Measurements from ENCODE around the gene ARID5B.

Gene ARID5B

DNA sequence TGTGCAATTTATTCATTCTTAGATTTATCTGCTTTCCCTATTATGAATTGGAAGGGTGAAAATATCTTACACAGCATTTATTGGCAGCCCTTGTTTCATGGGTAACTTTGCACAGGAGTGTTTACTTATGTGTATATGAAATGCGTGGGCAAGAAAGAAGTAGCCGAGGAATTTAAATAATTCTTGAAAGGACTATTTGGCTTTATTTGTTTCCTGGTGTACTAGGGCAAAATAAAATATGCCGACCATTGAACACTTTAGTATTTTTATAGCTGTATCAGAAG lies 93.7 kb downstream of the ARID5B start:
- no peak overlapping the region for H3K4me3 ChIP-seq (ENCODE audit: low read depth, low read length)
- no peak for TF ChIP-seq CTCF (IDR thresholded peaks at IDR 0.05)
- no peaks in the 10 kb centered on the region for H3K27me3 ChIP-seq (ENCODE audit: control insufficient read depth, insufficient read depth, low read length)
- no peak overlapping the region for H2AFZ ChIP-seq
- no peak overlapping the region for H3K4me2 ChIP-seq (ENCODE audit: low read length)
- H3K79me2 ChIP-seq, result no peaks in the 10 kb centered on the region
- no peak overlapping the region for H3K9ac ChIP-seq
- H3K9me3 ChIP-seq (ENCODE audit: control insufficient read depth, low read length), result no peaks in the 10 kb centered on the region
- H3K4me1 ChIP-seq, result no peaks in the 10 kb centered on the region
- H3K36me3 ChIP-seq (ENCODE audit: control insufficient read depth, insufficient read depth, low read length), result no peaks in the 10 kb centered on the region
- H3K27ac ChIP-seq, result no peak overlapping the region

DNA sequence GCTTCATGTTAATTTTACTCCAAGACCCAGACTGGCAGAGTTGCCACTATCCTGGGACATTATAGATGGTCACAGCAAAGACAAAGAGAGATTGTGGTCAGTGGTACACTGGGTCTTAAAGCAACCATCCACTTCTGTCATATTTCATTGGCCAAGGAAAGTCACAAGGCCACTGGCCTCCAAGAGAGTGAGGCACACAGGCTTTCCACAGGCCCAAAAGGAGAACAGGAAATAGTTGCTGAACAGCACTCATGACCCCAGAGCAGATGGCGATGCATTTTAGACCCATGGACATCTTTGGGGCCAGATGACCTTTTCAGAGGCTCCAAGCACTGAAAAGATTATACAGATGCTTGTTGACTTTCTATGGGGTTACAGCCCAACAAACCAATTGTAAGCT lies 97.4 kb downstream of the ARID5B start:
- no peaks in the 10 kb centered on the region for H3K27me3 ChIP-seq (ENCODE audit: control insufficient read depth, insufficient read depth, low read length)
- no peaks in the 10 kb centered on the region for H3K79me2 ChIP-seq
- no peaks in the 10 kb centered on the region for H3K4me1 ChIP-seq
- H3K9me3 ChIP-seq (ENCODE audit: control insufficient read depth, low read length), result no peaks in the 10 kb centered on the region
- no peak for TF ChIP-seq CTCF (IDR thresholded peaks at IDR 0.05)
- no peaks in the 10 kb centered on the region for H3K36me3 ChIP-seq (ENCODE audit: control insufficient read depth, insufficient read depth, low read length)
- H3K9ac ChIP-seq, result no peak overlapping the region
- no peak overlapping the region for H3K4me3 ChIP-seq (ENCODE audit: low read depth, low read length)
- H3K4me2 ChIP-seq (ENCODE audit: low read length), result no peak overlapping the region
- H3K27ac ChIP-seq, result no peak overlapping the region
- H2AFZ ChIP-seq, result no peak overlapping the region

DNA sequence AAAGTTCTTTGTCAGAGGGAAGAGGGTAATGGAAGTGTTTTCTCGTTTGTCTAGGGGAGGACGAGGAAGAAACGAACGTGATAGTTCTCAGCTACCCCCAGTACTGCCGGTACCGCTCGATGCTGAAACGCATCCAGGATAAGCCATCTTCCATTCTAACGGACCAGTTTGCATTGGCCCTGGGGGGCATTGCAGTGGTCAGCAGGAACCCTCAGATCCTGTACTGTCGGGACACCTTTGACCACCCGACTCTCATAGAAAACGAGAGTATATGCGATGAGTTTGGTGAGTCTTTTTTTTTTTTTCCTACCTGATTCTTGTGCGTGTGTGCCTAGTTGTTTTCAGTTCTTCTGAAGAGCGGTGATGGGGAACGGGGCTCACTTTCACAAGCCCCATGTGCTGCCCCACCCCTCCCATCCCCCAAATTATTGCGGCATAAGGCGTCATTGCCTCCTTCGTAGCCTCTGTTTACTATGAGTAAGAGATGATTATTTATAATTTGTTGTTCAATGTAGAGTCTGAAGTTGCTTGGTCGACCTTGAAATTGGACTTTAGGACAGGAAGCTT lies 98.6 kb downstream of the ARID5B start:
- Histone ChIP-seq H3K27ac (no peak overlapping the region), H3K4me3 (ENCODE audit: low read depth, low read length) (no peak overlapping the region), H3K9me3 (ENCODE audit: control insufficient read depth, low read length) (no peaks in the 10 kb centered on the region), H2AFZ (no peak overlapping the region), H3K27me3 (ENCODE audit: control insufficient read depth, insufficient read depth, low read length) (no peaks in the 10 kb centered on the region), H3K36me3 (ENCODE audit: control insufficient read depth, insufficient read depth, low read length) (no peaks in the 10 kb centered on the region), H3K9ac (no peak overlapping the region), H3K79me2 (no peaks in the 10 kb centered on the region), H3K4me1 (no peaks in the 10 kb centered on the region), H3K4me2 (ENCODE audit: low read length) (no peak overlapping the region)
- TF ChIP-seq CTCF (IDR thresholded peaks at IDR 0.05), result no peak

DNA sequence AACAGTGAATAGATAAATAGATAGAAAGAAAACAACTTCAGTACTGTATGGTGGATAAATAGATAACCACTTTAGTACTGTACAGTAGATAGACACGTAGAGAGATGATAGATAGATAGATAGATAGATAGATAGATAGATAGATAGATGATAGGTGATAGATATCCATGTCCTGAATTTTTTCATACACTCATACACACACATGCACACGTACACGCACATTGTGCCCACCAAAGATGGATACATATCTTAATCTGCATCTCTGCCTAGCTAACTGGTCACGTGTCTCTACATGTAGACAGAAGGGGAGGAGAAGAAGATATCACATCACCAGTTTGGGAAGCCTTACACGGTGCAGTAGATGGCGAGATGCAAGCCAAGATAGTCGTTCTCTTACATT lies 99.2 kb downstream of the ARID5B start:
- no peak overlapping the region for H3K4me3 ChIP-seq (ENCODE audit: low read depth, low read length)
- TF ChIP-seq CTCF (IDR thresholded peaks at IDR 0.05), result no peak
- H3K79me2 ChIP-seq, result no peaks in the 10 kb centered on the region
- no peaks in the 10 kb centered on the region for H3K4me1 ChIP-seq
- H3K36me3 ChIP-seq (ENCODE audit: control insufficient read depth, insufficient read depth, low read length), result no peaks in the 10 kb centered on the region
- no peak overlapping the region for H3K27ac ChIP-seq
- H3K4me2 ChIP-seq (ENCODE audit: low read length), result no peak overlapping the region
- H3K9me3 ChIP-seq (ENCODE audit: control insufficient read depth, low read length), result no peaks in the 10 kb centered on the region
- H3K9ac ChIP-seq, result no peak overlapping the region
- no peak overlapping the region for H2AFZ ChIP-seq
- H3K27me3 ChIP-seq (ENCODE audit: control insufficient read depth, insufficient read depth, low read length), result no peaks in the 10 kb centered on the region

DNA sequence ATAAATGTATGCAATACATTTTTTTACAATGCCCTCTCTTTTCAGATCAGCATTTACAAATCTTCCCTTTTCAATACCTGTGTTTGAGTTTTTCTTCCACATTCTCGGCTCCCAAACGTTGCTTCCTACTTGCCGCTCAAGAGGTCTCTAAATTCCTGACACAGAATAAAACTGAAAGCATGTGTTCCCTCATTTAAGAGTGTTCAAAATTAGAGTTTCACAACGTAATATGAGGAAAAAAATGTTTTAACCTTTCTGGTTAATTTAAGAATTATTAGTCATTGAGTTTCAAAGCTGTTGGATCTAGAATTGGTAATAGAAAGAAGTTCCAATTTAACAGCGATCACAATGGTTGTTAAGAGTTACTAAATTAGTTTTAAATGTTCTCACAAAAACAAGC lies 100.4 kb downstream of the ARID5B start:
- no peak for TF ChIP-seq CTCF (IDR thresholded peaks at IDR 0.05)
- no peaks in the 10 kb centered on the region for H3K4me1 ChIP-seq
- no peaks in the 10 kb centered on the region for H3K27me3 ChIP-seq (ENCODE audit: control insufficient read depth, insufficient read depth, low read length)
- no peaks in the 10 kb centered on the region for H3K79me2 ChIP-seq
- no peak overlapping the region for H3K9ac ChIP-seq
- no peaks in the 10 kb centered on the region for H3K36me3 ChIP-seq (ENCODE audit: control insufficient read depth, insufficient read depth, low read length)
- H2AFZ ChIP-seq, result no peak overlapping the region
- H3K4me3 ChIP-seq (ENCODE audit: low read depth, low read length), result no peak overlapping the region
- H3K9me3 ChIP-seq (ENCODE audit: control insufficient read depth, low read length), result no peaks in the 10 kb centered on the region
- H3K4me2 ChIP-seq (ENCODE audit: low read length), result no peak overlapping the region
- no peak overlapping the region for H3K27ac ChIP-seq

Data from parathyroid adenoma (tissue), 2 donors.